Astrocyte of the hippocampus (primary cell): Measurements from ENCODE around the gene IBTK.
"Not testable (repeated sequence)": the region's sequence is repeated elsewhere in the genome, so short reads cannot be mapped to it uniquely, and the experiment has no call there.

Experiments used
- DNase-seq: peaks from one replicate; pipeline ENCODE4 v3.0.0; 2011; ENCODE audit warnings: low read depth, low spot score

The IBTK gene

GRCh38 chr6:82178077-82178758, 69.3 kb downstream of the IBTK start:
- DNase-seq = peak; percentile 23

GRCh38 chr6:82176616-82177015, 70.9 kb downstream of the IBTK start:
- DNase-seq = no peak

GRCh38 chr6:82172594-82172993, 75.0 kb downstream of the IBTK start:
- no peak for DNase-seq

- DNase-seq = no peak
Observed at GRCh38 chr6:82169138-82169876, 78.2 kb downstream of the IBTK start.

GRCh38 chr6:82166493-82166892, 81.1 kb downstream of the IBTK start:
- DNase-seq = no peak

GRCh38 chr6:82160255-82160990, 87.1 kb downstream of the IBTK start:
- DNase-seq = no peak

- DNase-seq = not testable (repeated sequence)
Observed at GRCh38 chr6:82152786-82153185, 94.8 kb downstream of the IBTK start.

- DNase-seq = not testable (repeated sequence)
Observed at GRCh38 chr6:82151147-82151546, 96.4 kb downstream of the IBTK start.

- peak; percentile 71 for DNase-seq
Observed at GRCh38 chr6:82145926-82146452, 101.6 kb downstream of the IBTK start.

- peak; percentile 89 for DNase-seq
Observed at GRCh38 chr6:82144852-82145340, 102.6 kb downstream of the IBTK start.

GRCh38 chr6:82144007-82144851, 103.3 kb downstream of the IBTK start:
- DNase-seq = peak; percentile 90

- DNase-seq = no peak
Observed at GRCh38 chr6:82143041-82143481, 104.5 kb downstream of the IBTK start.

- DNase-seq = no peak
Observed at GRCh38 chr6:82142524-82142923, 105.0 kb downstream of the IBTK start.

GRCh38 chr6:82138075-82138791, 109.3 kb downstream of the IBTK start:
- DNase-seq = no peak

- DNase-seq = no peak
Observed at GRCh38 chr6:82131441-82131840, 116.1 kb downstream of the IBTK start.

- no peak for DNase-seq
Observed at GRCh38 chr6:82129797-82130196, 117.7 kb downstream of the IBTK start.

- not testable (repeated sequence) for DNase-seq
Observed at GRCh38 chr6:82128973-82129372, 118.6 kb downstream of the IBTK start.

- no peak for DNase-seq
Observed at GRCh38 chr6:82123632-82124031, 123.9 kb downstream of the IBTK start.
